ENCODE data around the gene PGAP1. TPM values are rescaled to one million over a fixed set of nuclear protein-coding genes. Genes with fewer than 3 reads are reported as not detected.
A peak's percentile ranks its signal among the peaks of the same experiment; 100 is the strongest.

PGAP1 gene
- total and polyA plus RNA-seq, 2 of the 8 experiments (the other 6 are each of a cell fraction or from before 2014, with no cell fraction given): 8.3 to 24.1 TPM

DNA sequence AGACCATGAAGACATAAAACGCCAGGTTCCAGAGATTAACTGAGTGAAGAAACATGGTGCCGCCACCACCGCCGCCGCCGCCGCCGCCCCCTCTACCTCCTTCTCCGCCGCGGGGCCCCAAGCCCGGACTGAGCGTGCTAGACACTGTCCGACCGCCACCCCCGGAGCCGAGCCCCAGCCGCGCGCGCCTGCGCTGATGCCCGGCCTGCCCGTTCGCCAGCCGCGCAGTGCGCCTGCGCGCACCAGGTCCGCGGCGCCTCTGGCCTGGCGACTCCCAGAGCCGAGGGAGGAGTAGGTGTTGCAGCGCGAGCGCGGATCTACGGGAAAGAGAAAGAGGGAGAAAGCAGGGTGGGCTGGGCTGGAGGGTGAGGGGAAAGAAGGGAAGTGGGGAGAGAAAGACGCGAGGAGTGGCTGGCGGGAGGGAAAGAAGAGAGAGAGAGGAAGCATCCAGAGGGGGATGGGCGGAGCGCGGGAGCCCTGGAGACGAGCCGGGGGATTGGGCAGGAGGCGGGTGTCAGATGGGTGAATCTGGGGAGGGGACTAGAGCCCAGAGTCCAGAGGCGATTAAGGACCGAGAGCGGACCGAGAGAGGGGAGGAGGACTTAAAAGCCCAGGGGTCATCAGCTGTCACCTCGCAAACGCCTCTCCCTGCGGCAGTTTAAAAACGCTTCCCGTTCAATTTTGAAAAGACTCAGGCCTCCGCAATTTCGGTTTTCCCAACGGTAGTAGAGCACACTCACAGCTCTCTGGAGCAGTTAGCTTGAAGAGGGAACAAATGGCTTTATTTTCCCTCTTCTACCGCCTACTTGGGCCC lies at the start of gene PGAP1 (continued):
- TF ChIP-seq, protein P1, sequence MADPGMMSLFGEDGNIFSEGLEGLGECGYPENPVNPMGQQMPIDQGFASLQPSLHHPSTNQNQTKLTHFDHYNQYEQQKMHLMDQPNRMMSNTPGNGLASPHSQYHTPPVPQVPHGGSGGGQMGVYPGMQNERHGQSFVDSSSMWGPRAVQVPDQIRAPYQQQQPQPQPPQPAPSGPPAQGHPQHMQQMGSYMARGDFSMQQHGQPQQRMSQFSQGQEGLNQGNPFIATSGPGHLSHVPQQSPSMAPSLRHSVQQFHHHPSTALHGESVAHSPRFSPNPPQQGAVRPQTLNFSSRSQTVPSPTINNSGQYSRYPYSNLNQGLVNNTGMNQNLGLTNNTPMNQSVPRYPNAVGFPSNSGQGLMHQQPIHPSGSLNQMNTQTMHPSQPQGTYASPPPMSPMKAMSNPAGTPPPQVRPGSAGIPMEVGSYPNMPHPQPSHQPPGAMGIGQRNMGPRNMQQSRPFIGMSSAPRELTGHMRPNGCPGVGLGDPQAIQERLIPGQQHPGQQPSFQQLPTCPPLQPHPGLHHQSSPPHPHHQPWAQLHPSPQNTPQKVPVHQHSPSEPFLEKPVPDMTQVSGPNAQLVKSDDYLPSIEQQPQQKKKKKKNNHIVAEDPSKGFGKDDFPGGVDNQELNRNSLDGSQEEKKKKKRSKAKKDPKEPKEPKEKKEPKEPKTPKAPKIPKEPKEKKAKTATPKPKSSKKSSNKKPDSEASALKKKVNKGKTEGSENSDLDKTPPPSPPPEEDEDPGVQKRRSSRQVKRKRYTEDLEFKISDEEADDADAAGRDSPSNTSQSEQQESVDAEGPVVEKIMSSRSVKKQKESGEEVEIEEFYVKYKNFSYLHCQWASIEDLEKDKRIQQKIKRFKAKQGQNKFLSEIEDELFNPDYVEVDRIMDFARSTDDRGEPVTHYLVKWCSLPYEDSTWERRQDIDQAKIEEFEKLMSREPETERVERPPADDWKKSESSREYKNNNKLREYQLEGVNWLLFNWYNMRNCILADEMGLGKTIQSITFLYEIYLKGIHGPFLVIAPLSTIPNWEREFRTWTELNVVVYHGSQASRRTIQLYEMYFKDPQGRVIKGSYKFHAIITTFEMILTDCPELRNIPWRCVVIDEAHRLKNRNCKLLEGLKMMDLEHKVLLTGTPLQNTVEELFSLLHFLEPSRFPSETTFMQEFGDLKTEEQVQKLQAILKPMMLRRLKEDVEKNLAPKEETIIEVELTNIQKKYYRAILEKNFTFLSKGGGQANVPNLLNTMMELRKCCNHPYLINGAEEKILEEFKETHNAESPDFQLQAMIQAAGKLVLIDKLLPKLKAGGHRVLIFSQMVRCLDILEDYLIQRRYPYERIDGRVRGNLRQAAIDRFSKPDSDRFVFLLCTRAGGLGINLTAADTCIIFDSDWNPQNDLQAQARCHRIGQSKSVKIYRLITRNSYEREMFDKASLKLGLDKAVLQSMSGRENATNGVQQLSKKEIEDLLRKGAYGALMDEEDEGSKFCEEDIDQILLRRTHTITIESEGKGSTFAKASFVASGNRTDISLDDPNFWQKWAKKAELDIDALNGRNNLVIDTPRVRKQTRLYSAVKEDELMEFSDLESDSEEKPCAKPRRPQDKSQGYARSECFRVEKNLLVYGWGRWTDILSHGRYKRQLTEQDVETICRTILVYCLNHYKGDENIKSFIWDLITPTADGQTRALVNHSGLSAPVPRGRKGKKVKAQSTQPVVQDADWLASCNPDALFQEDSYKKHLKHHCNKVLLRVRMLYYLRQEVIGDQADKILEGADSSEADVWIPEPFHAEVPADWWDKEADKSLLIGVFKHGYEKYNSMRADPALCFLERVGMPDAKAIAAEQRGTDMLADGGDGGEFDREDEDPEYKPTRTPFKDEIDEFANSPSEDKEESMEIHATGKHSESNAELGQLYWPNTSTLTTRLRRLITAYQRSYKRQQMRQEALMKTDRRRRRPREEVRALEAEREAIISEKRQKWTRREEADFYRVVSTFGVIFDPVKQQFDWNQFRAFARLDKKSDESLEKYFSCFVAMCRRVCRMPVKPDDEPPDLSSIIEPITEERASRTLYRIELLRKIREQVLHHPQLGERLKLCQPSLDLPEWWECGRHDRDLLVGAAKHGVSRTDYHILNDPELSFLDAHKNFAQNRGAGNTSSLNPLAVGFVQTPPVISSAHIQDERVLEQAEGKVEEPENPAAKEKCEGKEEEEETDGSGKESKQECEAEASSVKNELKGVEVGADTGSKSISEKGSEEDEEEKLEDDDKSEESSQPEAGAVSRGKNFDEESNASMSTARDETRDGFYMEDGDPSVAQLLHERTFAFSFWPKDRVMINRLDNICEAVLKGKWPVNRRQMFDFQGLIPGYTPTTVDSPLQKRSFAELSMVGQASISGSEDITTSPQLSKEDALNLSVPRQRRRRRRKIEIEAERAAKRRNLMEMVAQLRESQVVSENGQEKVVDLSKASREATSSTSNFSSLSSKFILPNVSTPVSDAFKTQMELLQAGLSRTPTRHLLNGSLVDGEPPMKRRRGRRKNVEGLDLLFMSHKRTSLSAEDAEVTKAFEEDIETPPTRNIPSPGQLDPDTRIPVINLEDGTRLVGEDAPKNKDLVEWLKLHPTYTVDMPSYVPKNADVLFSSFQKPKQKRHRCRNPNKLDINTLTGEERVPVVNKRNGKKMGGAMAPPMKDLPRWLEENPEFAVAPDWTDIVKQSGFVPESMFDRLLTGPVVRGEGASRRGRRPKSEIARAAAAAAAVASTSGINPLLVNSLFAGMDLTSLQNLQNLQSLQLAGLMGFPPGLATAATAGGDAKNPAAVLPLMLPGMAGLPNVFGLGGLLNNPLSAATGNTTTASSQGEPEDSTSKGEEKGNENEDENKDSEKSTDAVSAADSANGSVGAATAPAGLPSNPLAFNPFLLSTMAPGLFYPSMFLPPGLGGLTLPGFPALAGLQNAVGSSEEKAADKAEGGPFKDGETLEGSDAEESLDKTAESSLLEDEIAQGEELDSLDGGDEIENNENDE (IDR thresholded peaks at IDR 0.05; ENCODE audit: insufficient replicate concordance, low read length): no peak
- TF ChIP-seq KDM1A (IDR thresholded peaks at IDR 0.05; ENCODE audit: borderline replicate concordance, low read length): no peak
- TF ChIP-seq BCL11A (IDR thresholded peaks at IDR 0.05; ENCODE audit: low read depth in 2 of 2, low read length in 2 of 2): no peak
- no peak; a peak in 1 of 3 replicates for TF ChIP-seq EP300 (IDR thresholded peaks at IDR 0.05; ENCODE audit: borderline replicate concordance in 1 of 2, low read depth in 2 of 2, low read length in 2 of 2)
- TF ChIP-seq RXRA (IDR thresholded peaks at IDR 0.05; ENCODE audit: insufficient read depth, low read depth, low read length): no peak
- TF ChIP-seq HDAC6 (IDR thresholded peaks at IDR 0.05; ENCODE audit: low read depth, low read length): no peak
- TF ChIP-seq, protein P2, sequence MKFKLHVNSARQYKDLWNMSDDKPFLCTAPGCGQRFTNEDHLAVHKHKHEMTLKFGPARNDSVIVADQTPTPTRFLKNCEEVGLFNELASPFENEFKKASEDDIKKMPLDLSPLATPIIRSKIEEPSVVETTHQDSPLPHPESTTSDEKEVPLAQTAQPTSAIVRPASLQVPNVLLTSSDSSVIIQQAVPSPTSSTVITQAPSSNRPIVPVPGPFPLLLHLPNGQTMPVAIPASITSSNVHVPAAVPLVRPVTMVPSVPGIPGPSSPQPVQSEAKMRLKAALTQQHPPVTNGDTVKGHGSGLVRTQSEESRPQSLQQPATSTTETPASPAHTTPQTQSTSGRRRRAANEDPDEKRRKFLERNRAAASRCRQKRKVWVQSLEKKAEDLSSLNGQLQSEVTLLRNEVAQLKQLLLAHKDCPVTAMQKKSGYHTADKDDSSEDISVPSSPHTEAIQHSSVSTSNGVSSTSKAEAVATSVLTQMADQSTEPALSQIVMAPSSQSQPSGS (IDR thresholded peaks at IDR 0.05; ENCODE audit: low read length): 0 out of 2 replicates have a peak, but pooled peaks have one; percentile 13

Measured in H1 (cell line).